Ectodermal cell (in vitro differentiated cells): ENCODE data around the gene ZNF165.
"Not testable (repeated sequence)": the region's sequence is repeated elsewhere in the genome, so short reads cannot be mapped to it uniquely, and the experiment has no call there.

ENCODE experiments used
- H3K27ac ChIP-seq: 2 replicates; pipeline ENCODE4 v1.7.0; 2013; ENCODE audit warnings: mild to moderate bottlenecking, low read depth, low read length; ENCODE audit not compliant: insufficient read depth, poor library complexity, severe bottlenecking
- H3K27me3 ChIP-seq: 2 replicates; pipeline ENCODE4 v1.7.0; 2013; ENCODE audit warnings: mild to moderate bottlenecking, low read length; ENCODE audit not compliant: insufficient read depth, control insufficient read depth, poor library complexity, severe bottlenecking
- H3K36me3 ChIP-seq: one replicate; pipeline ENCODE4 v1.7.0; 2013; ENCODE audit warnings: low read length; ENCODE audit not compliant: control insufficient read depth, insufficient read depth
- H3K4me1 ChIP-seq: one replicate; pipeline ENCODE4 v1.7.0; 2013; ENCODE audit warnings: low read length; ENCODE audit not compliant: control insufficient read depth, insufficient read depth
- H3K4me3 ChIP-seq: 2 replicates; pipeline ENCODE4 v1.7.0; 2013; ENCODE audit warnings: low read depth, low read length, control low read depth; ENCODE audit not compliant: insufficient read depth
- H3K9me3 ChIP-seq: 2 replicates; pipeline ENCODE4 v1.7.0; 2013; ENCODE audit warnings: mild to moderate bottlenecking, low read length, moderate library complexity; ENCODE audit not compliant: control insufficient read depth
- WGBS, 2 experiments: methylation state at CpG; one replicate each; pipeline ENCODE4 v1.1.7; 2013; ENCODE audit warnings: missing lambda C conversion rate in 2 of 2; 5-methylcytosine and 5-hydroxymethylcytosine counted together

The ZNF165 gene

GRCh38 chr6:28089054-28089453 lies 8.7 kb downstream of the ZNF165 start:
- Histone ChIP-seq H3K9me3 (no peaks in the 10 kb centered on the region), H3K36me3 (no peaks in the 10 kb centered on the region), H3K27me3 (no peaks in the 10 kb centered on the region), H3K27ac (no peak overlapping the region), H3K4me3 (no peak overlapping the region), H3K4me1 (no peaks in the 10 kb centered on the region)
- WGBS, 2 experiments: 94 to 97% methylated on average over 5 of the region's 5 CpGs

GRCh38 chr6:28090917-28091586 lies 10.7 kb downstream of the ZNF165 start:
- H3K4me1 ChIP-seq: no peaks in the 10 kb centered on the region
- H3K27me3 ChIP-seq: no peaks in the 10 kb centered on the region
- WGBS, 2 experiments: 93% methylated on average over 32 to 33 of the region's 33 CpGs
- no peak overlapping the region for H3K27ac ChIP-seq
- H3K4me3 ChIP-seq: no peak overlapping the region
- H3K36me3 ChIP-seq: no peaks in the 10 kb centered on the region
- H3K9me3 ChIP-seq: no peaks in the 10 kb centered on the region

GRCh38 chr6:28102222-28102621 lies 21.9 kb downstream of the ZNF165 start:
- not testable (repeated sequence) for H3K4me3 ChIP-seq, H3K27ac ChIP-seq, H3K9me3 ChIP-seq, H3K4me1 ChIP-seq, H3K36me3 ChIP-seq
- H3K27me3 ChIP-seq: peaks cover 11% of the 10 kb centered on the region
- 80 to 83% methylated on average over 7 of the region's 7 CpGs for WGBS, 2 experiments

GRCh38 chr6:28102699-28103098 lies 22.3 kb downstream of the ZNF165 start:
- H3K4me1 ChIP-seq, H3K36me3 ChIP-seq, H3K27ac ChIP-seq, H3K9me3 ChIP-seq, H3K4me3 ChIP-seq: not testable (repeated sequence)
- H3K27me3 ChIP-seq: peaks cover 11% of the 10 kb centered on the region

- Histone ChIP-seq H3K36me3 (no peaks in the 10 kb centered on the region), H3K9me3 (no peaks in the 10 kb centered on the region), H3K4me1 (no peaks in the 10 kb centered on the region), H3K27me3 (peaks cover 11% of the 10 kb centered on the region), H3K27ac (no peak overlapping the region), H3K4me3 (peak overlapping the region; percentile 73)
- WGBS, 2 experiments: 2% methylated on average over 54 of the region's 54 CpGs
These were observed 24.2 kb downstream of the ZNF165 start for GRCh38 chr6:28104392-28105244.

GRCh38 chr6:28105245-28105639 lies 24.9 kb downstream of the ZNF165 start:
- H3K27me3 ChIP-seq: peaks cover 11% of the 10 kb centered on the region
- peak overlapping the region; percentile 73 for H3K4me3 ChIP-seq
- no peaks in the 10 kb centered on the region for H3K9me3 ChIP-seq
- H3K27ac ChIP-seq: no peak overlapping the region
- no peaks in the 10 kb centered on the region for H3K4me1 ChIP-seq
- no peaks in the 10 kb centered on the region for H3K36me3 ChIP-seq
- WGBS, 2 experiments: 37 to 44% methylated on average over 5 of the region's 5 CpGs

- no peaks in the 10 kb centered on the region for H3K9me3 ChIP-seq
These were observed 27.1 kb downstream of the ZNF165 start for GRCh38 chr6:28107506-28107905.

GRCh38 chr6:28111964-28112363 lies 31.6 kb downstream of the ZNF165 start:
- H3K27me3 ChIP-seq: no peaks in the 10 kb centered on the region
- 68 to 76% methylated on average over 2 to 3 of the region's 3 CpGs for WGBS, 2 experiments
- no peak overlapping the region for H3K4me3 ChIP-seq
- H3K36me3 ChIP-seq: no peaks in the 10 kb centered on the region
- no peaks in the 10 kb centered on the region for H3K9me3 ChIP-seq
- no peak overlapping the region for H3K27ac ChIP-seq
- H3K4me1 ChIP-seq: no peaks in the 10 kb centered on the region

More at GRCh38 chr6:28107506-28107905, 27.1 kb downstream of the ZNF165 start:
- no peak overlapping the region for H3K4me3 ChIP-seq
- H3K27me3 ChIP-seq: peaks cover 6% of the 10 kb centered on the region
- H3K27ac ChIP-seq: no peak overlapping the region
- no peaks in the 10 kb centered on the region for H3K4me1 ChIP-seq
- no peaks in the 10 kb centered on the region for H3K36me3 ChIP-seq
- 53 to 55% methylated on average over 3 of the region's 3 CpGs for WGBS, 2 experiments

- H3K4me3 ChIP-seq: no peak overlapping the region
- WGBS, 2 experiments: 94 to 95% methylated on average over 2 of the region's 2 CpGs
- H3K27ac ChIP-seq: no peak overlapping the region
- peaks cover 10% of the 10 kb centered on the region for H3K36me3 ChIP-seq
- H3K4me1 ChIP-seq: no peaks in the 10 kb centered on the region
- H3K9me3 ChIP-seq: no peaks in the 10 kb centered on the region
- H3K27me3 ChIP-seq: no peaks in the 10 kb centered on the region
These were observed 35.4 kb downstream of the ZNF165 start for GRCh38 chr6:28115799-28116198.

- H3K36me3 ChIP-seq: peaks cover 10% of the 10 kb centered on the region
- no peaks in the 10 kb centered on the region for H3K27me3 ChIP-seq
- no peaks in the 10 kb centered on the region for H3K4me1 ChIP-seq
- H3K9me3 ChIP-seq: no peaks in the 10 kb centered on the region
- H3K4me3 ChIP-seq: no peak overlapping the region
- no peak overlapping the region for H3K27ac ChIP-seq
- WGBS, 2 experiments: 93 to 94% methylated on average over 2 of the region's 2 CpGs
These were observed 37.1 kb downstream of the ZNF165 start for GRCh38 chr6:28117386-28118050.
